KOPT-K1 (cell line): ENCODE results near the gene WWOX.

ENCODE experiments used
- H3K27ac ChIP-seq: fragments of 200-600 bp; sonication (generic); 2 replicates; pipeline ENCODE4 v1.5.1; 2016; ENCODE audit warnings: antibody characterized with exemption, mild to moderate bottlenecking, low read depth, low read length; ENCODE audit not compliant: poor library complexity, severe bottlenecking
- H3K36me3 ChIP-seq: fragments of 200-600 bp; sonication (generic); 2 replicates; pipeline ENCODE4 v1.5.1; 2017; ENCODE audit warnings: antibody characterized with exemption, mild to moderate bottlenecking, low read length, moderate library complexity; ENCODE audit not compliant: insufficient read depth
- H3K9me3 ChIP-seq: fragments of 200-600 bp; sonication (generic); 2 replicates; pipeline ENCODE4 v1.5.1; 2017; ENCODE audit warnings: antibody characterized with exemption, low read length, mild to moderate bottlenecking; ENCODE audit not compliant: insufficient read depth, poor library complexity, severe bottlenecking

The WWOX gene

GRCh38 chr16:78987666-78988065 lies 888.2 kb downstream of the WWOX start:
- H3K27ac ChIP-seq: no peak overlapping the region
- H3K9me3 ChIP-seq: no peaks in the 10 kb centered on the region

GRCh38 chr16:78988361-78988969 lies 889.0 kb downstream of the WWOX start:
- no peak overlapping the region for H3K27ac ChIP-seq
- H3K36me3 ChIP-seq: no peaks in the 10 kb centered on the region
- no peaks in the 10 kb centered on the region for H3K9me3 ChIP-seq

More at GRCh38 chr16:78987666-78988065, 888.2 kb downstream of the WWOX start:
- no peaks in the 10 kb centered on the region for H3K36me3 ChIP-seq

- H3K9me3 ChIP-seq: no peaks in the 10 kb centered on the region
- H3K36me3 ChIP-seq: no peaks in the 10 kb centered on the region
- H3K27ac ChIP-seq: no peak overlapping the region
These were observed 890.9 kb downstream of the WWOX start for GRCh38 chr16:78990309-78990701.

GRCh38 chr16:78992001-78992400 lies 892.5 kb downstream of the WWOX start:
- Histone ChIP-seq H3K36me3 (no peaks in the 10 kb centered on the region), H3K27ac (no peak overlapping the region), H3K9me3 (no peaks in the 10 kb centered on the region)

- Histone ChIP-seq H3K9me3 (no peaks in the 10 kb centered on the region), H3K36me3 (no peaks in the 10 kb centered on the region), H3K27ac (no peak overlapping the region)
These were observed 893.9 kb downstream of the WWOX start for GRCh38 chr16:78993346-78993745.

GRCh38 chr16:78994135-78994745 lies 894.8 kb downstream of the WWOX start:
- Histone ChIP-seq H3K9me3 (no peaks in the 10 kb centered on the region), H3K27ac (no peak overlapping the region), H3K36me3 (no peaks in the 10 kb centered on the region)

DNA sequence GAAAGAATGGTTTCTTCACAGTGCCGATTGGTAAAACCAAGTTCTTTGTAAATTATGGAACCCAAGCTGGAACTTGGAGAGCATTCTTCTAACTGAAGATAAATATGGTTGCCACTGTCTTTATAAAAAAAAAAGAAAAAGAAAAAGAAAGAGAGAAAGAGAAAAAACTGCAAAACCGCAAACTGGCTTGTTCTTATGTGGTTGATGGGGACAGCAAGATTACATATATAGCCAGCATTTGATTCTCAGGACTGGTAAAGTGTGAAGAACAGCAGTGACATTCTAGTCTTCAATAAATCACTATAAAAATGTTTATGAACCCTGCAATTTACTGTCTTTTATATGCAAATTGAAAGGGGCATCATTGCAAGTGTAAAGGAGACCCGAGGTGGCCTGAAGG lies 896.0 kb downstream of the WWOX start:
- Histone ChIP-seq H3K27ac (no peak overlapping the region), H3K36me3 (no peaks in the 10 kb centered on the region), H3K9me3 (no peaks in the 10 kb centered on the region)

GRCh38 chr16:78996790-78997189 lies 897.3 kb downstream of the WWOX start:
- Histone ChIP-seq H3K36me3 (no peaks in the 10 kb centered on the region), H3K9me3 (no peaks in the 10 kb centered on the region), H3K27ac (no peak overlapping the region)

GRCh38 chr16:78998879-78999278 lies 899.4 kb downstream of the WWOX start:
- Histone ChIP-seq H3K27ac (no peak overlapping the region), H3K36me3 (no peaks in the 10 kb centered on the region), H3K9me3 (no peaks in the 10 kb centered on the region)

DNA sequence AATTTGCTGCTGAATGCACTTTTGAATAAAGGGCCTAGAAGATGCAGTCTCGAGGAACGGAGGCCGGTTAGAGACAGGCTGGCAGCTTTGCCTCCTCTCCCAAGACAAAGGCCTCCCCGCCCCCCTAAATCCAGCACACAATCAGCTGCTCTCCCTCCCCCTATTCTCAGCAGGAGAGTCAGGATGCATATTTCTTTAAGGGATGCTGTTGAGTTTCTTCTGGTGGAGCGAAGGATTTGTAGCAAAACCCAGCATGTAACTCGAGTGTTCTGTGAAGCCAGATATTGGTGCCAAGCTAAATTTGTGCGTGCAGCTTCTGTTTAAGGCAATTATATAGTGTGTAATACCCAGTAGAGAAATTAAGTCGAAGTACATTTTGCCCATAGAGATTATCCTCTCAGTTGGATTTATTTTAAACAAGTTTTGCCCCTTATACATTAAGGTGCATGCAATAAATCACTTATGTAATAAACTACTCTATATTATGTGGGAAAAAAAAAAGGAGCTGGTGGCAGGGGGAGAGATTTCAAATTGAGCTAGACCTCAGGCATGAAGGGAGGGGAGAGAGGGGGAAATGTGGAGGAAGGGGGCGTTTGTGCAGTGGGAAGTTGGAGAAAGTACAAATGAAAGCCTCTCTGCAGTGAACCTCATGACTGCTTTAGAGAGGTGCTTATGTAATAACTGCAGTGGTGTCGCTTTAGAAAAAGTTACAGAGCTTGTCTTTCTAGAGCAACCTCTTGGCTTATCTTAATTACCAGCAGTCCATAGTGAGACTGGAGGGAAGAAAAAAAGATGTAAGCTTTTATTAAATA lies 901.9 kb downstream of the WWOX start:
- H3K27ac ChIP-seq: no peak overlapping the region
- no peaks in the 10 kb centered on the region for H3K36me3 ChIP-seq
- H3K9me3 ChIP-seq: no peaks in the 10 kb centered on the region

GRCh38 chr16:79003026-79003609 lies 903.7 kb downstream of the WWOX start:
- no peaks in the 10 kb centered on the region for H3K9me3 ChIP-seq
- H3K36me3 ChIP-seq: no peaks in the 10 kb centered on the region
- no peak overlapping the region for H3K27ac ChIP-seq

DNA sequence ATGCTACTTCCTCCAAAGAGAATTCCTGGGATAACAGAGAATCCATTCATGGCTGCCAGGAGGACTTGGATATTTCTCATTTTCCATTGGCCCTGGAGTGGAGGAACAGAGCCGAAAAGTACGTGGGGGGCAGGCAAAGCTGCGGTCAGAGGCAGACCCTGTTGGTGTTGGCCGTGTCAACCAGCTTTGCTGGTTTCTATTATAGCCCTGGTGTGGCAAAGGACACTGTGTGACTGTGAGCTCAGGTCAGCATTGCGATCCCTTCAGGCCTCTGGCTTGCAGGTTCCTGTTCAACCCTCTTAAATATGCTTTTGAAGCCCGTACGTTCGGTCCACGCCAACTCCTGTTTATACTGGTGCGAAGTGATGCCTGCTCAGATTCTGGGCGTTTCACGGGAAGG lies 904.9 kb downstream of the WWOX start:
- Histone ChIP-seq H3K27ac (no peak overlapping the region), H3K36me3 (no peaks in the 10 kb centered on the region), H3K9me3 (no peaks in the 10 kb centered on the region)

- Histone ChIP-seq H3K9me3 (no peaks in the 10 kb centered on the region), H3K36me3 (no peaks in the 10 kb centered on the region)
These were observed 905.6 kb downstream of the WWOX start for GRCh38 chr16:79005096-79005495.

DNA sequence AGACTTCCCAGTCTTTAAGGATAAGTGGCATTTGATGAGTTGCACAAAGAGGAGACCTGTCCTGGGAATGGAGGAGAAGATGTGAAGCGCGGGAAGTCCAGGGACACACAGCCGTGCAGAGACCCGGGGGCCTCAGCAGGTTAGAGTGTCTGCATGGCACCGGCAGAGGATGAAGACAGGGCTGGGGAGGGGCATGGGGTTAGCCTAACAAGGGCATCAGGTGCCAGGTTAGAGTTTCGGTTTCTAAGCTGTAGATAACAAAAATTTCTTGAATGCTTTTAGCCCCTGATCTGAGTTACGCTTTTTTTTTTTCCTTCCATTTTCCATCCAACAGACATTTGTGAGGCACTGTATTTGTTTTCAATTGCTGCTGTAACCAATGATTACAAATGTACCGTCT lies 906.8 kb downstream of the WWOX start:
- Histone ChIP-seq H3K36me3 (no peaks in the 10 kb centered on the region), H3K9me3 (no peaks in the 10 kb centered on the region), H3K27ac (no peak overlapping the region)

More at GRCh38 chr16:79005096-79005495, 905.6 kb downstream of the WWOX start:
- H3K27ac ChIP-seq: no peak overlapping the region

- Histone ChIP-seq H3K9me3 (no peaks in the 10 kb centered on the region), H3K27ac (no peak overlapping the region), H3K36me3 (no peaks in the 10 kb centered on the region)
These were observed 907.3 kb downstream of the WWOX start for GRCh38 chr16:79006765-79007164.
